ENCODE measurements around the gene RPL18. TPM values are rescaled to one million over a fixed set of nuclear protein-coding genes. Genes with fewer than 3 reads are reported as not detected.

The RPL18 gene
- total RNA-seq, 6 donors from 2014 or later: 950 to 1,930 (median 1,443) TPM

- H3K36me3 ChIP-seq: peaks cover 11 to 23% (median 21%) of the 10 kb centered on the region in 4 donors
- H3K27ac ChIP-seq: no peak overlapping the region
- no peak overlapping the region for H3K4me3 ChIP-seq
- no peaks in the 10 kb centered on the region for H3K27me3 ChIP-seq
- DNase-seq (peak in 1 of 2 donors; percentile 45), ATAC-seq (ENCODE audit: low FRiP score in 2 of 2) (no peak)
- H3K4me1 ChIP-seq: peaks cover 11 to 35% (median 21%) of the 10 kb centered on the region in 4 donors
- 90 to 93% methylated on average over 12 to 14 of the region's 14 CpGs for WGBS, 2 donors
- no peaks in the 10 kb centered on the region for H3K9me3 ChIP-seq
- TF ChIP-seq POLR2AphosphoS5 (IDR thresholded peaks at IDR 0.05): no peak
- TF ChIP-seq, protein P1, sequence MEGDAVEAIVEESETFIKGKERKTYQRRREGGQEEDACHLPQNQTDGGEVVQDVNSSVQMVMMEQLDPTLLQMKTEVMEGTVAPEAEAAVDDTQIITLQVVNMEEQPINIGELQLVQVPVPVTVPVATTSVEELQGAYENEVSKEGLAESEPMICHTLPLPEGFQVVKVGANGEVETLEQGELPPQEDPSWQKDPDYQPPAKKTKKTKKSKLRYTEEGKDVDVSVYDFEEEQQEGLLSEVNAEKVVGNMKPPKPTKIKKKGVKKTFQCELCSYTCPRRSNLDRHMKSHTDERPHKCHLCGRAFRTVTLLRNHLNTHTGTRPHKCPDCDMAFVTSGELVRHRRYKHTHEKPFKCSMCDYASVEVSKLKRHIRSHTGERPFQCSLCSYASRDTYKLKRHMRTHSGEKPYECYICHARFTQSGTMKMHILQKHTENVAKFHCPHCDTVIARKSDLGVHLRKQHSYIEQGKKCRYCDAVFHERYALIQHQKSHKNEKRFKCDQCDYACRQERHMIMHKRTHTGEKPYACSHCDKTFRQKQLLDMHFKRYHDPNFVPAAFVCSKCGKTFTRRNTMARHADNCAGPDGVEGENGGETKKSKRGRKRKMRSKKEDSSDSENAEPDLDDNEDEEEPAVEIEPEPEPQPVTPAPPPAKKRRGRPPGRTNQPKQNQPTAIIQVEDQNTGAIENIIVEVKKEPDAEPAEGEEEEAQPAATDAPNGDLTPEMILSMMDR (IDR thresholded peaks at IDR 0.05): no peak
- no peak for TF ChIP-seq POLR2A (IDR thresholded peaks at IDR 0.05)
- no peak for TF ChIP-seq EP300 (IDR thresholded peaks at IDR 0.05)
Measured at GRCh38 chr19:48611872-48612271, 7.1 kb downstream of the RPL18 start.

DNA sequence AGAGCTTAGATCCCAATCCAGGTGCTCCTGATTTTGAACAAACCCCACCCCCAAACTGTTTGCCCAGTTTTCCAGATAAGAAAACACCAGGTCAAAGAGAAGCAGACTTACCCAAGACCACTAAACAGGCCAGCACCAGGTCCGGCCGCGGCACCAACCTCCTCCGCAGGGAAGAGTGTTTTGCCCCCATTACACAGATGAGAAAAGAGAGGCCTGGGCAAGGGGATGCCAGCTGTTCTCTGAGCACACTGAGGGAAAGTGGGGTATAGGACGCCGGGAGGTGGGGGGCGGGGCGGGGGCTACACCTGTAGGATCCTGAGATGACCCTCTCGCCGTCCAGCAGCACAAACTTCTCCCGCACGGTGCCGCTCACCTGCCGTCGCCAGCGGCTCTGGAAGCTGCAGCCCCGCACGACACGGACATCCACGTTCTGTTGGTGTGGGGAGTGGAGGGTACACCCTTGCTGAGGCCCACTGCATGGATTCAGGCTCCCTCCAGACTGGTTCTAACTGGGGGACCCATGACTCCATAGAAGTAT is 9.3 kb downstream of the RPL18 start:
- no peak for ATAC-seq (ENCODE audit: low FRiP score in 2 of 2)
- TF ChIP-seq POLR2A (IDR thresholded peaks at IDR 0.05) (no peak), POLR2AphosphoS5 (IDR thresholded peaks at IDR 0.05) (no peak), EP300 (IDR thresholded peaks at IDR 0.05) (no peak)
- TF ChIP-seq, protein P1 (IDR thresholded peaks at IDR 0.05): no peak
- DNase-seq: peak in 1 of 2 donors; percentile 79
- Histone ChIP-seq H3K9me3 (no peaks in the 10 kb centered on the region), H3K4me1 (peaks cover 0 to 12% (median 6%) of the 10 kb centered on the region in 4 donors), H3K27ac (no peak overlapping the region), H3K36me3 (peaks cover 0 to 1% (median under 1%) of the 10 kb centered on the region in 4 donors), H3K27me3 (no peaks in the 10 kb centered on the region), H3K4me3 (no peak overlapping the region)
- 93% methylated on average over 20 of the region's 20 CpGs for WGBS, 2 donors

DNA sequence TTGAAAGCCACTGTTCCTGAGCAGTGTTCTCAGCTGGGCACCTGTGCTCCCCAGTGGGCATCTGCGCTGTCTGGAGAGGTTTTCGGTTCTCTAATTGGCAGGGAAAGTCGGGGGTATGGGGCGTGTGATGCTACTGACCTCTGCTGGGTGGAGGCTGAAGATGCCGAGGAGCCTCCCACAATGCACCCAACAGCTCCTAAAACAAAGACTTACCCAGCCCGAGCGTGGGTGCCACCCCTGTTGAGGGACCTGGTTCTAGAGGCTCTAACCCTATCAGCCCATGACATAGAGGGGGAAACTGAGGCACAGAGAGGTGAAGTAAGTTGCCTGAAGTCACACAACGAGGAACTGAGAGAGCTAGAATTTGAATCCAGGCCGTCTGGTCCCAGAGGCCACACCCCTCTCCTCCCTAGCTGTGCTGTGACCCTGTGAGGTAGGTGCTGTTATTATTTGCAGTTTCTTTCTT is 10.1 kb downstream of the RPL18 start:
- no peaks in the 10 kb centered on the region for H3K9me3 ChIP-seq
- DNase-seq (no peak), ATAC-seq (ENCODE audit: low FRiP score in 2 of 2) (peak in 1 of 2 donors; percentile 60)
- no peak overlapping the region for H3K27ac ChIP-seq
- H3K4me1 ChIP-seq: peaks cover 0 to 9% (median 4%) of the 10 kb centered on the region in 4 donors
- no peaks in the 10 kb centered on the region for H3K36me3 ChIP-seq
- WGBS, 2 donors: 32 to 42% methylated on average over 6 to 8 of the region's 9 CpGs
- H3K4me3 ChIP-seq: no peak overlapping the region
- H3K27me3 ChIP-seq: no peaks in the 10 kb centered on the region
- TF ChIP-seq, protein P1 (IDR thresholded peaks at IDR 0.05): peak in 3 of 6 experiments; percentile 20 to 35 (median 23)
- TF ChIP-seq POLR2A (IDR thresholded peaks at IDR 0.05): no peak

DNA sequence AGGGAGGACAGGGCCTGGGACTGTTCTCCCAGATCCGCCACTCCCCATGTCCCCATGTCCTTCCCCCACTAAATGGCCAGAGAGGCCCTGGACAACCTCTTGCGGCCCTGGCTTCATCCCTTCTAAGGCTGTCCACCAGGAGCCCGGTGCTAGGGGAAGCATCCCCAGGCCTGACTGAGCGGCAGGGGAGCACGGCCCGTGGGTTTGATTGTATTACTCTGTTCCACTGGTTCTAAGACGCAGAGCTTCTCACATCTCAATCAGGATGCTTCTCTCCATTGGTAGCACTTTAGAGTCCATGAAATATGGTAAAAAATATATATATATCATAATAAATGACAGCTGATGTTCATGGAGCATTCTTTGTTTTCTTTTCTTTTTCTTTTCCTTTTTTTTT is 11.6 kb downstream of the RPL18 start:
- no peak overlapping the region for H3K4me3 ChIP-seq
- no peak for ATAC-seq (ENCODE audit: low FRiP score in 2 of 2)
- H3K27ac ChIP-seq: no peak overlapping the region
- DNase-seq: peak in 1 of 2 donors; percentile 51
- H3K9me3 ChIP-seq: no peaks in the 10 kb centered on the region
- TF ChIP-seq, protein P1 (IDR thresholded peaks at IDR 0.05): no peak
- TF ChIP-seq EP300 (IDR thresholded peaks at IDR 0.05) (no peak), POLR2A (IDR thresholded peaks at IDR 0.05) (no peak), POLR2AphosphoS5 (IDR thresholded peaks at IDR 0.05) (no peak)
- no peaks in the 10 kb centered on the region for H3K27me3 ChIP-seq
- H3K36me3 ChIP-seq: no peaks in the 10 kb centered on the region
- WGBS, 2 donors: 90 to 91% methylated on average over 4 to 7 of the region's 7 CpGs
- H3K4me1 ChIP-seq: no peaks in the 10 kb centered on the region
